Karpas-422 (cell line): ENCODE data around the gene NPAS3. TPM values are rescaled to one million over a fixed set of nuclear protein-coding genes. Genes with fewer than 3 reads are reported as not detected.
"Not testable (repeated sequence)": the region's sequence is repeated elsewhere in the genome, so short reads cannot be mapped to it uniquely, and the experiment has no call there.

ENCODE experiments used
- DNase-seq: peaks from one replicate; pipeline ENCODE4 v3.0.0-alpha.2; 2015
- H2AFZ ChIP-seq: fragments of 200-600 bp; sonication (generic); 2 replicates; pipeline ENCODE4 v1.6.1; 2014; ENCODE audit warnings: antibody characterized with exemption, low read length, mixed read lengths
- H3K27ac ChIP-seq: fragments of 200-600 bp; sonication (generic); 2 replicates; pipeline ENCODE4 v1.5.1; 2014; ENCODE audit warnings: mild to moderate bottlenecking, low read length, moderate library complexity
- H3K27me3 ChIP-seq: fragments of 200-600 bp; sonication (generic); 2 replicates; pipeline ENCODE4 v1.6.1; 2014; ENCODE audit warnings: low read length, mixed read lengths
- H3K36me3 ChIP-seq: fragments of 200-600 bp; sonication (generic); 2 replicates; pipeline ENCODE4 v1.6.1; 2014; ENCODE audit warnings: low read length, mixed read lengths; ENCODE audit not compliant: insufficient read depth
- H3K4me1 ChIP-seq: fragments of 200-600 bp; sonication (generic); 2 replicates; pipeline ENCODE4 v1.6.1; 2014; ENCODE audit warnings: mild to moderate bottlenecking, low read length, mixed read lengths
- H3K4me2 ChIP-seq: fragments of 200-600 bp; sonication (generic); 2 replicates; pipeline ENCODE4 v1.6.1; 2014; ENCODE audit warnings: low read length, low read depth, mild to moderate bottlenecking; ENCODE audit not compliant: poor library complexity, severe bottlenecking
- H3K4me3 ChIP-seq: fragments of 200-600 bp; sonication (generic); 2 replicates; pipeline ENCODE4 v1.5.1; 2014; ENCODE audit warnings: mild to moderate bottlenecking, antibody characterized with exemption, low read length, mixed read lengths
- H3K79me2 ChIP-seq: fragments of 200-600 bp; sonication (generic); 2 replicates; pipeline ENCODE4 v1.6.1; 2014; ENCODE audit warnings: mild to moderate bottlenecking, low read length, mixed read lengths
- H3K9ac ChIP-seq: fragments of 200-600 bp; sonication (generic); 2 replicates; pipeline ENCODE4 v1.6.0; 2014; ENCODE audit warnings: low read length
- H3K9me2 ChIP-seq: fragments of 200-600 bp; sonication (generic), shearing (Covaris generic); replicated peaks from 2 replicates; pipeline ENCODE4 v1.6.0; 2014; ENCODE audit warnings: mild to moderate bottlenecking, low read length, moderate library complexity; ENCODE audit not compliant: insufficient read depth
- H3K9me3 ChIP-seq: fragments of 300-700, 200-600 bp; sonication (generic); 2 replicates; pipeline ENCODE4 v1.6.1; 2014; ENCODE audit warnings: low read length, mixed read lengths
- H4K20me1 ChIP-seq: fragments of 200-600 bp; sonication (generic); 2 replicates; pipeline ENCODE4 v1.6.1; 2014; ENCODE audit warnings: mild to moderate bottlenecking, antibody characterized with exemption, low read length, low read depth; ENCODE audit not compliant: insufficient read depth
- total RNA-seq: library from RNA; depleted of rRNA; stranded (reverse); fragments of >200 nt; shearing (Covaris generic); gene quantifications from 2 replicates; pipeline ENCODE4 v1.2.3, GENCODE V29; 2014; ENCODE audit warnings: low replicate concordance

The NPAS3 gene
- total RNA-seq, 1 experiment from 2014 or later, result 1.6 TPM

- H3K4me2 ChIP-seq, result no peak overlapping the region
- H4K20me1 ChIP-seq, result no peaks in the 10 kb centered on the region
- H3K4me1 ChIP-seq, result no peaks in the 10 kb centered on the region
- H3K79me2 ChIP-seq, result no peaks in the 10 kb centered on the region
- H3K27ac ChIP-seq, result no peak overlapping the region
- H3K36me3 ChIP-seq, result no peaks in the 10 kb centered on the region
- H3K9me3 ChIP-seq, result peaks cover 4% of the 10 kb centered on the region; the same call in 1 of the 2 replicates
- no peak overlapping the region for H3K4me3 ChIP-seq
- no peaks in the 10 kb centered on the region for H3K9me2 ChIP-seq
- no peak for DNase-seq
- H2AFZ ChIP-seq, result no peak overlapping the region
- H3K9ac ChIP-seq, result no peak overlapping the region
- H3K27me3 ChIP-seq, result no peaks in the 10 kb centered on the region; the same call in 1 of the 2 replicates
Observed at GRCh38 chr14:33085799-33086198, 147.1 kb downstream of the NPAS3 start.

- not testable (repeated sequence) for H3K27me3 ChIP-seq, H3K36me3 ChIP-seq, H3K4me3 ChIP-seq, DNase-seq, H3K9me2 ChIP-seq, H3K79me2 ChIP-seq, H4K20me1 ChIP-seq, H3K4me1 ChIP-seq, H3K9ac ChIP-seq, H3K4me2 ChIP-seq, H2AFZ ChIP-seq, H3K27ac ChIP-seq, H3K9me3 ChIP-seq
Observed at GRCh38 chr14:33088274-33088673, 149.6 kb downstream of the NPAS3 start.

- no peak overlapping the region for H2AFZ ChIP-seq
- H4K20me1 ChIP-seq, result no peaks in the 10 kb centered on the region
- no peaks in the 10 kb centered on the region for H3K9me2 ChIP-seq
- H3K4me2 ChIP-seq, result no peak overlapping the region
- H3K36me3 ChIP-seq, result no peaks in the 10 kb centered on the region
- no peak for DNase-seq
- H3K9ac ChIP-seq, result no peak overlapping the region
- H3K27me3 ChIP-seq, result 0 out of 2 replicates have a peak, but pooled peaks cover 2% of the 10 kb centered on the region
- no peaks in the 10 kb centered on the region for H3K9me3 ChIP-seq
- H3K4me3 ChIP-seq, result no peak overlapping the region
- H3K4me1 ChIP-seq, result peaks cover 7% of the 10 kb centered on the region
- H3K79me2 ChIP-seq, result no peaks in the 10 kb centered on the region
- no peak overlapping the region for H3K27ac ChIP-seq
Observed at GRCh38 chr14:33098016-33098415, 159.3 kb downstream of the NPAS3 start.

DNA sequence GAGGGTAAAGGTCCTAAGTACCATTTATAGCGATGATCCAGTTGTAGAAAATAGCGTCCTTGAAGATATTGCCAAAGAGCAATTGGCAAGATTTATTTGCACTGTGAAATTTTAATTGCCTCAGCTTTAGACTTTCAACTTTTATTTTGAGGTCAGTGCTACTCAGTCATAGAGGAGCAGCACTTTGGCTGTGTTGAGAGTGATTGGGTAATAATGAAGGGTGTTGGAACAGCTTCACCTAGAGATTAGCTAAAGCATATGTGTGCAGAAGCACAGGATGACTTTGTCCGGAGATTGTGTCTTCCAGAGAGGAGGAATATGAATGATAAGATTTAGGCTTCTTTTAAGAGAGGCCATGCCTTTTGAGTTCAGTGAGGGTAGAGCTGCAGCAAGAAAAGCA lies 164.8 kb downstream of the NPAS3 start:
- Histone ChIP-seq H3K27me3 (no peaks in the 10 kb centered on the region), H3K9ac (no peak overlapping the region), H3K4me2 (no peak overlapping the region), H3K79me2 (no peaks in the 10 kb centered on the region), H3K4me1 (no peaks in the 10 kb centered on the region), H3K9me3 (no peaks in the 10 kb centered on the region), H3K27ac (no peak overlapping the region), H3K4me3 (no peak overlapping the region), H3K36me3 (no peaks in the 10 kb centered on the region), H3K9me2 (no peaks in the 10 kb centered on the region), H4K20me1 (no peaks in the 10 kb centered on the region), H2AFZ (no peak overlapping the region)
- DNase-seq, result no peak

DNA sequence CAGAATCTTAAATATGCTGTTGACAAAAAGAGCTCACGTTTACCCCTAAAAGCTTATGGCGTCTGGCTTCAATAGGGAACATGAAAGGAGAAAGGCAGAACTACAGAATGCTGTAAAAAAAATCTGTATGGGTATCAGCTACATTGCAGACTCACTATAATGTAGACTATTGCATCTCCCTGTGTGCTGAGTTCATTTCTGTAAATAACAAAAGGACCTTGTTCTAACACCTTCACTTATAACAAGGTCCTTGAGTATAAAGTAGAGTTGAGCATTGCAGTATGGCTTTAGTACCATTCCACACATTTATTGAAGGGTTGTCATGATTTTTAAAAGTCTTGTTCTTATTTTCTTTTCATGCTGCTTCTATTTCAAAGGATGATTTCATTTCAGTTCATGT lies 165.3 kb downstream of the NPAS3 start:
- no peak for DNase-seq
- Histone ChIP-seq H2AFZ (no peak overlapping the region), H3K4me2 (no peak overlapping the region), H3K9ac (no peak overlapping the region), H3K36me3 (no peaks in the 10 kb centered on the region), H3K4me3 (no peak overlapping the region), H4K20me1 (no peaks in the 10 kb centered on the region), H3K4me1 (no peaks in the 10 kb centered on the region), H3K27me3 (no peaks in the 10 kb centered on the region), H3K9me3 (no peaks in the 10 kb centered on the region), H3K9me2 (no peaks in the 10 kb centered on the region), H3K79me2 (no peaks in the 10 kb centered on the region), H3K27ac (no peak overlapping the region)

DNA sequence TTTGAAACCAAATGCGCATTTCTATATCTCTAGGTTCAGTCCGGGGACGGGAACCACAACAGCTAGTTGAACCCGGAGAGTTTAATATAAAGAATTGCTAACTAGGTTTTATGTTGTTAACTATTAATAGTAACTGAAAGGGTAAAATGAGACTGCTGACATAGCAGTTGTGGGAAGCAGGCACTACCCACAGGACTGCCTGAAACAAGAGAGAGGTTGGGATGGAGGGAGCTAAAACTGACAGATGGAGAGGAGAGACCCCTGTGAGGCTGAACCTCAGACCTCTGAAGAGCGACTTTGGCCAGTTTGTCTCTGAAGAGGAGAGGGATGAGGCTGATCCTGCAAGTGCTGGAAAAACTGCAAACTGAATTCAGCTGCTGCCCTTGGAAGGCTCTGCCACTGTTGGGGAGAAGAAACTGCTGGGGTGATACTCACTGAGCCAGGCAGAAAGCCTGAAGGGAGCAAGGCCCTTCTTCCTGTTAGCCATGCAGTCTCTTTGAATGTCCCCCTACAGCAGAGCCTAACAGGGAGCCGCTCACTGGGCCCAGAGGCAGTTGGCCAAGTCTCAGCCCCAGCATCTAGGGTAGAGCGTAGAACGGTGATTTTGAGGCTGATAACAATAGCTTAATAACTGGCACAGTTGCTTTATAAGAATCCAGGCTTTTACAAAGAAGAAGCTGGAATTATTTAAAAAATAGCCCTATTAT lies 172.2 kb downstream of the NPAS3 start:
- Histone ChIP-seq H3K9ac (no peak overlapping the region), H3K79me2 (no peaks in the 10 kb centered on the region), H3K4me1 (no peaks in the 10 kb centered on the region), H3K27ac (no peak overlapping the region), H3K4me3 (no peak overlapping the region), H3K36me3 (no peaks in the 10 kb centered on the region), H4K20me1 (no peaks in the 10 kb centered on the region), H3K9me2 (no peaks in the 10 kb centered on the region), H3K4me2 (no peak overlapping the region), H3K9me3 (no peaks in the 10 kb centered on the region), H3K27me3 (no peaks in the 10 kb centered on the region), H2AFZ (no peak overlapping the region)
- no peak for DNase-seq

- H3K4me3 ChIP-seq, result no peak overlapping the region
- DNase-seq, result no peak
- no peaks in the 10 kb centered on the region for H3K79me2 ChIP-seq
- H3K27ac ChIP-seq, result no peak overlapping the region
- no peak overlapping the region for H3K9ac ChIP-seq
- no peaks in the 10 kb centered on the region for H3K9me3 ChIP-seq
- H3K9me2 ChIP-seq, result no peaks in the 10 kb centered on the region
- H3K4me1 ChIP-seq, result no peaks in the 10 kb centered on the region
- no peak overlapping the region for H2AFZ ChIP-seq
- H3K36me3 ChIP-seq, result no peaks in the 10 kb centered on the region
- H4K20me1 ChIP-seq, result no peaks in the 10 kb centered on the region
- no peaks in the 10 kb centered on the region for H3K27me3 ChIP-seq
- H3K4me2 ChIP-seq, result no peak overlapping the region
Observed at GRCh38 chr14:33114331-33114730, 175.7 kb downstream of the NPAS3 start.

- no peaks in the 10 kb centered on the region for H3K27me3 ChIP-seq
- no peak overlapping the region for H3K4me3 ChIP-seq
- no peak overlapping the region for H2AFZ ChIP-seq
- no peaks in the 10 kb centered on the region for H3K36me3 ChIP-seq
- no peaks in the 10 kb centered on the region for H3K79me2 ChIP-seq
- no peaks in the 10 kb centered on the region for H4K20me1 ChIP-seq
- no peak for DNase-seq
- no peaks in the 10 kb centered on the region for H3K9me3 ChIP-seq
- no peaks in the 10 kb centered on the region for H3K9me2 ChIP-seq
- no peak overlapping the region for H3K27ac ChIP-seq
- H3K4me2 ChIP-seq, result no peak overlapping the region
- no peak overlapping the region for H3K9ac ChIP-seq
- no peaks in the 10 kb centered on the region for H3K4me1 ChIP-seq
Observed at GRCh38 chr14:33118668-33119067, 180.0 kb downstream of the NPAS3 start.
